Fibroblast of mammary gland (primary cell): ENCODE measurements around the gene DOCK2.
"Not testable (repeated sequence)": the region's sequence is repeated elsewhere in the genome, so short reads cannot be mapped to it uniquely, and the experiment has no call there.

Source experiments
- DNase-seq: peaks from one replicate; pipeline ENCODE4 v3.0.0-alpha.2; 2010; ENCODE audit warnings: low read depth
- H3K4me3 ChIP-seq: 2 replicates; pipeline ENCODE4 v1.5.1; 2011; ENCODE audit warnings: low read depth, mild to moderate bottlenecking, low read length, moderate library complexity; ENCODE audit not compliant: control insufficient read depth
- TF ChIP-seq, protein P1 (sequence below): conservative IDR thresholded peaks from 2 replicates; pipeline ENCODE4 v1.5.1; 2011; ENCODE audit warnings: low read depth, low read length, inconsistent platforms; ENCODE audit not compliant: control insufficient read depth, insufficient read depth

Gene DOCK2

GRCh38 chr5:169719360-169720314 is 82.6 kb downstream of the DOCK2 start:
- no peak for DNase-seq
- H3K4me3 ChIP-seq: no peak overlapping the region
- TF ChIP-seq, protein P1, sequence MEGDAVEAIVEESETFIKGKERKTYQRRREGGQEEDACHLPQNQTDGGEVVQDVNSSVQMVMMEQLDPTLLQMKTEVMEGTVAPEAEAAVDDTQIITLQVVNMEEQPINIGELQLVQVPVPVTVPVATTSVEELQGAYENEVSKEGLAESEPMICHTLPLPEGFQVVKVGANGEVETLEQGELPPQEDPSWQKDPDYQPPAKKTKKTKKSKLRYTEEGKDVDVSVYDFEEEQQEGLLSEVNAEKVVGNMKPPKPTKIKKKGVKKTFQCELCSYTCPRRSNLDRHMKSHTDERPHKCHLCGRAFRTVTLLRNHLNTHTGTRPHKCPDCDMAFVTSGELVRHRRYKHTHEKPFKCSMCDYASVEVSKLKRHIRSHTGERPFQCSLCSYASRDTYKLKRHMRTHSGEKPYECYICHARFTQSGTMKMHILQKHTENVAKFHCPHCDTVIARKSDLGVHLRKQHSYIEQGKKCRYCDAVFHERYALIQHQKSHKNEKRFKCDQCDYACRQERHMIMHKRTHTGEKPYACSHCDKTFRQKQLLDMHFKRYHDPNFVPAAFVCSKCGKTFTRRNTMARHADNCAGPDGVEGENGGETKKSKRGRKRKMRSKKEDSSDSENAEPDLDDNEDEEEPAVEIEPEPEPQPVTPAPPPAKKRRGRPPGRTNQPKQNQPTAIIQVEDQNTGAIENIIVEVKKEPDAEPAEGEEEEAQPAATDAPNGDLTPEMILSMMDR: no peak

DNA sequence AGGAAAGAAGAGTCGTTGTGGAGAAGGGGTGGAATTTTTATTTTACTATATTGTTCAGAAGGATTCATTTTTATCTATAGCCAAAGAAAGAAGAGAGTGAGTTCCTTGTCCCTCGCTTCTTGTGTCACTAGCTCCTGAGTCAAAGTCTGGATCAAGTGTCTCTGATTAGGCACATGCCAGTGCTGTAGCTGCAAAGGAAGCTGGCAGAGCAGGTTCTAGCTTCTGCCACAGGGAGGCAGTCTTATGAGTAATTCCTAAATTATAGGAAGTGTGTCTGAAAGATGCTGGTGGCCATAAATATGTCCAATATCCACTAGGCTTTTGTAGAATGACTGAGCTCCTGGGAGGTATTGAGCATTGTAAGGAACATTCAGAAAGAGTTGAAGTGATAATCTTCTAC is 84.7 kb downstream of the DOCK2 start:
- H3K4me3 ChIP-seq: no peak overlapping the region
- TF ChIP-seq, protein P1: peak; percentile 9
- DNase-seq: no peak

- no peak for DNase-seq
- no peak overlapping the region for H3K4me3 ChIP-seq
- TF ChIP-seq, protein P1: no peak
These were observed 86.2 kb downstream of the DOCK2 start for GRCh38 chr5:169723103-169723831.

GRCh38 chr5:169724303-169725087 is 87.4 kb downstream of the DOCK2 start:
- TF ChIP-seq, protein P1: no peak

DNA sequence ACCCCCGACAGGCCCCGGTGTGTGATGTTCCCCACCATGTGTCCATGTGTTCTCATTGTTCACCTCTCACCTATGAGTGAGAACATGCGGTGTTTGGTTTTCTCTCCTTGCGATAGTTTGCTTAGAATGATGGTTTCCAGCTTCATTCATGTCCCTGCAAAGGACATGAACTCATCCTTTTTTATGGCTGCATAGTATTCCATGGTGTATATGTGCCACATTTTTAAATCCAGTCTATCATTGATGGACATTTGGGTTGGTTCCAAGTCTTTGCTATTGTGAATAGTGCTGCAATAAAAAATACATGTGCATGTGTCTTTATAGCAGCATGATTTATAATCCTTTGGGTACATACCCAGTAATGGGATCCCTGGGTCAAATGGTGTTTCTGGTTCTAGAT is 88.6 kb downstream of the DOCK2 start:
- DNase-seq, H3K4me3 ChIP-seq: not testable (repeated sequence)

More at GRCh38 chr5:169724303-169725087, 87.4 kb downstream of the DOCK2 start:
- H3K4me3 ChIP-seq: no peak overlapping the region
- DNase-seq: no peak

GRCh38 chr5:169728418-169728817 is 91.3 kb downstream of the DOCK2 start:
- DNase-seq: no peak
- H3K4me3 ChIP-seq: no peak overlapping the region
- TF ChIP-seq, protein P1: no peak
